Amniotic stem cell (primary cell): Measurements from ENCODE around the gene MCM3AP.
"Not testable (repeated sequence)": the region's sequence is repeated elsewhere in the genome, so short reads cannot be mapped to it uniquely, and the experiment has no call there.

ENCODE experiments used
- DNase-seq: peaks from one replicate; lab custom pipeline; 2025; lab: John Stamatoyannopoulos, UW

Gene MCM3AP

DNA sequence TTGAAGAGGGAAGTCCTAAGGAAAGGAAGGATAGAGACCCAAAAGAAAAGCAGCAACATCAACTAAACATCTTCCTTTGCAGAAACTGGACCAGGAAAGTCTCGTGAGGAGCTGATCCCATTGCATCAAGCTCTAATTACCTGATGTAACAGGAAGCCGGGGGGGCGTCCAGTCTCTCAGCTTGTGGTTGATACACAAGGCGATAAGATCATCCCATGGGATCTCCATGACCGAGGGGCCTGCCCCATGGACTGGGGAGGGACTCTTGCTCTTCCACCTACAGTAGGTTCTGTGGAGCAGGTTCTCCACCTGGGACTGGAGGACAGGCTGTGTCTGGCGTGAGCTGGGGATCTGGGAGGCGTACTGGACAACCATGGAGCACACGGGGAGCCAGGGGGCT is 42.1 kb downstream of the MCM3AP start:
- DNase-seq: no peak

DNA sequence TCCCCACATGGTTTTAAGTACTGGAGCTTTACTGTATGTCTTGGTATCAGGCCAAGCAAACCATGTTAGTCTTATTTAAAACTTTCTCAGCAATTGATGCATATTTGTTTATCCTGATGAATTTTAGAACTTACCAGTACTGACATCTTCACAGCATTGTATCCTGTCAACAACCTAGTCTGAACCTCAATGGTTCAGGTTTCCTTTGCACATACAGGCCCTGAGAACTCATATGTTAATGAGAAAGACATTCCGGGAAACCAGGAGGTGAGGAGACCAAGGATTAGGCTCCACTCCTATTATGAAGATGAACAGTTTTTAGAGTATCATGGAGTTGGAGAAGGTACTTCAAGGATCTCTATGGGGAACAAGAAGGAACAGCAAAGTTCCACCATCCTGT is 43.8 kb downstream of the MCM3AP start:
- DNase-seq: not testable (repeated sequence)

DNA sequence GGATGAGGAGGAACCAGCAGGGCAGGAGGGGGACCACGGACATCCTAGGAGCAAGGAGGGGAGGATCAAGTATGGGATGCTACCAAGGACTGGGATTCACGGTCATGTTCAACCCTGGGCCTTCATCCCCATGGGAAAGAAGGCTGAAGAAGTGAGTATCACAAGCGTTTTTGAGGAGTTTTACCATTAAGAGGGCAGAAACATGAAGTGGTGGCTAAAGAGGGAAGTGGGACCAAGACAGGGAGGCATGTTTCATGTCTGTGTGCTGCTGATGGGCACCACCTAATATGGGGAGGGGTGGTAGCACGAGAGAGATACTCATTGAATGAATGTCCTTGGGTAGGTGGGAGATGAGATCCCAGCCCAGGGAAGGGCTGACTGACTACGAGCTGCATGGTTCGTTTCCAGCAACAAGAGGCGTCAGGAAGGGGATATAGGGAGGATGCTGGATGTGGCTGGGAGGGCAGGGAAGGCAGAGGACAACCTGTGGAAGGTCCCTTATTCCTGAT is 45.5 kb downstream of the MCM3AP start:
- DNase-seq: no peak

DNA sequence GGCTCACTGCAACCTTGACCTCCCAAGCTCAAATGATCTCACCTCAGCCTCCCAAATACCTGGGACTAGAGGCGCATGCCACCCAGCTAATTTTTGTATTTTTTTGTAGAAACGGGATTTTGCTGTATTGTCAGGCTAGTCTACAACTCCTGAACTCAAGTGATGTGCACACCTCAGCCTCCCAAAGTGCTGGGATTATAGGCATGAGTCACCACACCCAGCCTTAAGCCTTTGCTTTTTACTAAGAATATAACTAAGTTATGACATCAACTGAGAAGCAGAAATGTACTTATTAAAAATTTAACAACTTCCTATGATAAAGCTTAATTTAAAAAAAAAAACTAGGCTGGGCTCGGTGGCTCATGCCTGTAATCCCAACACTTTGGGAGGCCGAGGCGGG is 47.9 kb downstream of the MCM3AP start:
- DNase-seq: no peak

DNA sequence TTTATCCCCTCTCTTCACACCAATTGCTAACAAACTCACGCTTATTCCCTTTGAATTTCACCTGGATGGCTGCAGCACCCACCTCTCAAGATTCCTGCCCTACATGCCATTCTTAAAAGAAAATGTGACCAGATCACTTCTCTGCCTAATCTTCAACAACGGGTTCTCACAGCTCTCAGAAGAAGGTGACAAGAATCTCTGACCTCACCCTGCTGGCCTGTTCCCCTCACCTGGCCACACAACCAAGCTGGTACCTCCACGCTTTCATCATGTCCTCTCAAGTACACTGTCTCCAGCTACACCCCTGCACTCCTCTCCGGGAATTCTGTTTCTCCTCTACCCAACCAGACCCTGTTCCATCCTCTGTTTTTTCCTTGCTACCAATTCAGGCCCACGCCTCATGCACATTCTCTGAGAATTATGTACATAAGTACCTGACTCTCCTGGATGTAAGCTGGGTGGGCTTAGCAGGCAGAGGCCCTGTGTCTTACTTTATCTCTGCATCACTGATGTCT is 50.9 kb downstream of the MCM3AP start:
- no peak for DNase-seq

DNA sequence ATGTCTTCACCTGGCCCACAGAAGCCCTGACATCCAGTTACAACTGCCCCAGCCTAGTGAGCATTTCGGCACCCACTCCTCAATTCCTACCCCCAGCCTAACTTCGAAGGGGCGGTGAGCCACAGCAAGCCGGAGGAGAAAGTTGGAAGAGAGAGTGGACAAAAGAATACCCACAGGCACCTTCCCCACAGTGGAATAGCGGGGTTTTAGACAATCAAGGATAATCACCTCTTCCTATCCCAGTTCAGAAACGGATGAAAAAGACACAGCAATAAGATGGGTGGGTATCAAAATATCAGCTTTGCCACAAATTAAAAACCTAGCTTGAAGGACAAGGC is 55.5 kb downstream of the MCM3AP start:
- no peak for DNase-seq

DNA sequence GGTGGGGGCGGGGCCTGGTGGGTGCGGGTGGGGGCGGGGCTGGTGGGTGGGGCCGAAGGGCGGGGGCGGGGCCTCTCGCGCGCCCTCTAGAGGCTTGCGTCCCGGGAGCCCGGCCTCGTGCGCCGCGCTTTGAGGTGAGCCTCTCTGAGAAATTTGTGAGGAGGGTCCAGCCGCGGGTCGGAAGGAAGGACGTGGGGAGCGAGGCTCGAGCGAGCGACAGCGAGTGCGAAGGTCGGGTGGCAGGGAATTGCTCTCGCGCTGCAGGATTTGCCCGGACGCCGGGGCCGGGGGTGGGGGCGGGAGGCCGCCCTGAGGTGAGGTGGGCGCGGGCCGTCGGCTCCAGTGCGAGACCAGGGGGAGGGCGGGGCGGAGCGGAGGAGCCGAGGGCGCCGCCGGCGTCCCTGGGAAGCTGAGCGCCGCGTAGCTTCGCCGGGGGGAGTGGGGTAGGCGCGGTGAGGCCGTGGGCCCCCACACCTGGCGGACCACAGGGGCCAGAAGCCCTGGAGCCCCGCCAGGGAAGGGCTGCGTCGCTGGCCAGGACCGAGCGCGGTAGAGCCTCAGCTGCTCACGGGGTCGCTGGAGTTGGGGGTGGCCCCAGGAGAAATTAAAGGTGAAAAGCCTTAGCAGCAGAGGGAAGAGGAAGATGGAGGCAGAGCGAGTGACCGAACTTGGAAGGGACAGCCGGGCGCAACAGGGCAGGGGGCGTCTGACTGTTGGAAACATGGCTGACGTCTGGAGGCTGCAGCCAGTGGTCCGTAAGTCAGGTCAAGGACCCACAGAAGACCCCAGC is 56.1 kb downstream of the MCM3AP start:
- no peak for DNase-seq

DNA sequence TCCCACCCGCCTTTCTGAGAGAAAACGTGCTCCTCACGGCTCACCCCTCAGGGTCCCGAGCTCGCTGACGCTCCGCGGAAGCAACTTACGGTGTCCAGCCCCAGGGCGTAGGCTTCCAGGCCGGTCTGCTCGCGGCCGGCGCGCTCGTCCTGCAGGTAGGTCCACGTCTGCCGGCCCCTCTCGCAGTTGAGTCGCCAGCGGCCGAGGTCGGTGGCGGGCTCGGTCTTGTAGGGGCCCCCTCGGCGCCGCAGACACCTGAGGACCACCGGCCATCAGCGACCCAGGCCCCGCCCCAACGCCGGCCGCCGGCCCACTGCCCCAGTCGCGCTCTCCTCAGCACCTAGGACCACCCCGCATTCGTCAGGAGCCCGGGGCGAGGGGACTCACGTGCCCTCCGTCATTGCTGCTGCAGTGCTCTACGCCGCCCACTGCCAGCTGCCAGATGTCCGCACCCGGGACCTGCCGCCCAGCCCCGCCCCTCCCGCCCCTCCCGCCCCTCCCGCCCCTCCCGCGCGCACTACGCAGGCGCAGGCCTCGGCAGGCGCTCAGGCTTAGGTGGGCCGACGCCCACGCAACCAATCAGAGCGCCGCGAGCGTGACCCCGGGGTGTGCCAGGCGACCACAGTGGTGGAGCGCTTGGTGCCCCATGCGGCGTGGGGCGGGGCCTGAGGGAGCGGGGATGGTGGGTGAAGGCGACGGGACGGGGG is 56.9 kb downstream of the MCM3AP start, which contains the start of gene LSS:
Gene LSS, minus strand, starts transcription at position 430 of the 707 bp plus-strand sequence. Its CDS starts 29 bp downstream, at position 401.
- peak; percentile 94 for DNase-seq

DNA sequence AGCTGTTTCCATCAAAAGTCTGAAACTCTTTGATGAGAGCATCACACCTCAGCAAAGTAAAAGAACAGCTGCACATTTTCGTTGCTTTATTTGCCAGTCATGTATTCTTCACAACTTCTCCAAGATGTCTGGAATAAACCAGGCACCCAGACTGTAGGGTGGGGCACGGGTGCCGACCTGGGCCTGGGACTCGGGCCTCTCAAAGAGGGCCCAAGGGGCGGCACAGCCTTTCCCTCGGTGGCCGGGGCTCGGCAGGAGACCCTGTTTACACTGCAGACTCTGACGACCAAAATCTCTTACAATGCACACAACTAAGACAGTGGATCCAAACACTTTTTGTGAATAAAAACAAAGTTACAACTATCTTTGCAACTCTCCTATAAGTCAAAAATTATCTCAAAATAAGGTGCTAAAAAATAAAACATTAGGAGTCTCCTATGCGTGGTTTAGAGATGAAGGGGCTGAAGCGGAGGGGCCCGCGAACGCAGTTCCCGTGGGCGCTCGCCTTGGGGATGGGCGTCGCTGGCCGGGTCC is 57.5 kb downstream of the MCM3AP start:
- DNase-seq: no peak

DNA sequence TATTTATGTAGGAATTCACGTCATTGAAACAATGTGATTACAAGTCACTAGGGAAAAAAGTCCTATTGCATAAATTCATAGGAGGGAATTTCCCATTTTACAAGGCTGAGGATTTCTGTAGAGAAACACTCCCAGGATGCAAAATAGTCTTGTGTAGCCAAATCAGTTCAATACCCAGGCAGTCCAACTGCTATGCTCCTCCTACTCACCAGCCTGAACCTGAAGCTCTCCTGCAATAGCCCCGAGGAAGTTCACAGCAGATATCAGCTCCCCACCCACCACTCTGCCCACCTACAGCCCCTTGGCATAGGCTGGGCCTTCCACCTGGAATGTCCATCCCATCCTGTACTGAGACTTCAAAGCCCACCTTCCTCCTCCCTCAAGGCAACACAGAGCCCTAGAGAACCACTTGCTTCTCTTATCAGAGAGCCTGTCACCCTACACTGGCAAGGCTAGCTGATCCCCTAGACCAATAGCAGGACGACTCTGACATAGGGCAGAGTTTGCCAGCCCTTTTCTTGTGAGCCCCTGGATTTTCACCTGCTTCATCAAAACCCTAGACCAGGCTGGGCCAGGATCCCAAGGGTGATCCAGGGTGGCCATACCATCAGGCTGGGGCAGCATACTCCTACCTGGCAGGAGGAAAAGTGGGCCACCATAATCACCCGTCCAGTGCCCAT is 58.4 kb downstream of the MCM3AP start:
- DNase-seq: peak; percentile 9

DNA sequence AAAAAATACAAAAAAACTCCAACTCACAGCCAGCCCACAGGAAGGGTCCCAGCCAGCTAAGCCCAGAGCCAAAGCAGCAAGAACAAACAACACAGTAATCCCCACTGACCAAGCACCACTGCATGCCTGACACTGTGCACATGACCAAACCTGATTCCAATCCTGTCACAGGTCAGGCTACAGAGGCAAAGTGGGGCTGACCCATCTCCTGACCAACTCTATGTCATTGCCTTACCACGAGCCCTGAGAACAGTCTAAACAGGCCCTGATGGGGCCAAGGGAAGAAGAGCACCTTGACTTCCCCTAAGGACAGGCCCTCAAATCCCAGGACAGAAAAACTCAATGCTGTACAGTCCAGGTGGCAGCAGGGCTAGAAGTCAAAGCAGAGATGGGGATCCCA is 59.3 kb downstream of the MCM3AP start:
- no peak for DNase-seq

DNA sequence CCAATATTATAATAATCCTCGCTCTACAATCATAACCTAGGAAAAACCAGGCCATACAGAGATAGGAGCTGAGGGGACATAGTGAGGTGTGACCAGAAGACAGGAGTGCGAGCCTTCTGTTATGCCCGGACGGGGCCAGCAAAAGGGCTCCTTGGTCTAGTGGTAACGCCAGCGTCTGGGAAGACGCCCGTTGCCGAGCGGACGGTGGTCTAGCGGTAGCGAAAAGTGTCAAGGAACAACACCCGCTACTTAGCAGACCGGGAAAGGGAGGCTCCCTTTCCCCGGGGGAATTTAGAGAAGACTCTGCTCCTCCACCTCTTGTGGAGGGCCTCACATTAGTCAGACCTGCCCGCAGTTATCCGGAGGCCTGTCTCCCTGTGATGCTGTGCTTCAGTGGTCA is 61.8 kb downstream of the MCM3AP start:
- not testable (repeated sequence) for DNase-seq

DNA sequence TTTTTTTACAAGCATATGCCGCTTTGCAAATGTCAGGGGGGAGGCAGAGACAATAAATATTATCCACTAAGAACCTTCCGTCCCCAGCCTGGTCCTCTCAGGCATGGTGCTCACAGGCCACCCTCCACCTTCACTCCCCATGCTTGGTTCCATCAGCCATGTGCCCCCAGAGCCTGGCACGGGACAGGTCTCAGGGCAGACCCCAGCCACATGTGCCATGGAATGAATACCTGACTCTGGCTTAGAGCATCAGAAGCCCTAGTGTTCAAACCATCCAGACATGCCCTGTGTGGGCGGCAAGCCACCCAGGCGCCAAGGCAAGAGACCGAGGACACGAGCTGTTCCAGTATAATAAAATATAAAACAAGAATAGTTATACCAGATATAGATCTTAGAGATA is 62.2 kb downstream of the MCM3AP start:
- DNase-seq: no peak

DNA sequence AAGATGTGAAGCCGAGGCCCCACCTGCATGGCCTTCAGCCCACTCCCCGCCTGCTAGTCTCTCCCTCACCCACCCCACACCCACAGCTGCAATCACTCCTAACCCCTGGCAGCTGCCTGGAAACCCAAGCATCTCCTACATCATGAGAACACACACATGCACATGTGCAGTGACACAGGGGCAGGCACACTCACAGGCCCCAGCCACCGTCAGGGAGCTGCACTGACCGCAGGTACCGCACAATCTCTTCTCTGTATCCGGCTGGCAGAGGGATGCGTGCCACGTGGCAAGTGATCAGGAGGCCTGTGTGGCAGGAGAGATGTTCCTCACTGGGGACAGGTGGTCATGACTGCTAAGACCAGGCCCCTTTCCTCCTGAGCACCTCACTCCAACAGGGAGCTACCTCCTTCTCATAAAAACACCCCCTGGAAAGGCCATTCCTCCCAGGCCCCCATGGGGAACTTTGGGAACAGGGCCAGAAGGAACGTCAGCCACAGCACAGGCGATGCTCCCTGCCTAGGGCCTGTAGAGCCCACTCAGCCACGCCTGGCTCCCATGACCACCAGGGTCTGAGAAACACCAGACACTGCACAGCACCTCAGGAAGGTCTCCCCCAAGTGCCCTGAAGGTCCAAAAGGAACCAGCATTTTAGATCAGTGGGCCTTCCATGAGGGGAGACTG is 62.8 kb downstream of the MCM3AP start:
- no peak for DNase-seq

DNA sequence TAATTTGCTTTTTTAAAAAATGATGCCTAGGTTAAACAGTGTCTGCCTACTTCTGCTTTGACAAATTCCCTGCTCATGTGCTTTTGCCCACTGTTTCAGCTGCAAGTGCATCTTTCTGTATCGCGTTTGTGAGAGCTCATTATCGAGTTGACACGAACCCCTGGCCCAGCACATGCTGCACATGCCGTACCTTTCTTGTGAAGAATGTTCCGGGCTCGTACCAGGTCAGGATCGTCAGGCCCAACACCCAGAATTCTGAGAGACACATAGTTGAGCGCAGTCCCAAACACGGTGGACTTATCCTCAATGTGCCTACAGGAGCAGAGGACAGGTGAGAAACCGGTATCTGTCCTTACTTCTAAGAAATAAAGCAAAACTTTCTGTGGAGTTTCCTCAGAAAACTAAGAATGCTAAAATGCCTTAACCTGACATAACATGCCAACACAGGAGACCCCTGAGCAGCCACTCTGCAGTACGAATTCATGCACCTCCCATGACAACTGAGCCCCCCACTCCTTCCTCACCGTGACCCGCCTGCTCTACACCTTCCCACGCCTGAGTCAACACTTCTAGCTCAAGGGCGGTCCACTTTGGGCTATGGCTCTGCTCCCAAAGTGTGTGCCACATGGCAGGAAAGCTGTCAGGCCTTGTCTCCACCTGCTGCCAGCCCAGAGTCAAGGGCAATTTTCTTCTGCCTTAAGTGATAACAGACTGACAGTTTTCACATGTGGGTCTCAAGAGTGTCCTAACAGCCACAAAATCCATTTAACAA is 63.6 kb downstream of the MCM3AP start:
- no peak for DNase-seq

DNA sequence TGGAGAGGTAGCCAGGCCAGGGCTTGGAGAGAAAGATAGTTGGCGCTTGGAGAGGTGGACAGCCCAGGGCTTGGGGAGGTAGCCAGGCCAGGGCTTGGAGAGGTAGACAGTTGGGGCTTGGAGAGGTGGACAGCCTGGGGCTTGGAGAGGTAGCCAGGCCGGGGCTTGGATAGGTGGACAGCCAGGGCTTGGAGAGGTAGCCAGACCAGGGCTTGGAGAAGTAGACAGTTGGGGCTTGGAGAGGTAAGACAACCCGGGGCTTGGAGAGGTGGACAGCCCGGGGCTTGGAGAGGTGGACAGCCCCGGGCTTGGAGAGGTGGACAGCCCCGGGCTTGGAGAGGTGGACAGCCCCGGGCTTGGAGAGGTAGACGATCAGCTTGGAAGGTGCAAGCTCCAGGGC is 64.6 kb downstream of the MCM3AP start:
- no peak for DNase-seq

DNA sequence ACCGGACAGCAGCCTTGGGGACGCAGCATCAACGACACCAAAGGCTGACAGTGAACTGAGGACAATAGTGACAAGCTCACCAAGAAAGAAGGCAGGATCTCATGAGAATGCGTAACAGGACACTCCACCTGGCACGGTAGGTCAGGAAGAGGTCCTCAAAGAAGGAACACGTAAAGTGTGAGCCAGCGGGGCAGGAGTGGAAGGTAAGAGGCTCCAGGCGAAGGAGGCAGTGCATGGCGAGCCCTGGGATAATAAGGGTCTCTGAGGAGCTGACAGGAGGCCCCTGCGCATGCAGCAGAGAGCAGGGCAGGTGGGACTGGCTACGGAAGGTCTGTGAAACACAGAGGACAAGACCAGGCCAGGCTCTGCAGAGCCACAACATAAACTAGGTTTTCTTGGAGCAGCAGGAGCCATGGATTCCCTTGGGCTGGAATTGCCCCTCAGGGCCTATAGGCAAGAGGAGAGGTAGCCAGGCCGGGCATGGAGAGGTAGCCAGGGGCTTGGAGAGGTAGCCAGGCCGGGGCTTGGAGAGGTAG is 65.1 kb downstream of the MCM3AP start:
- DNase-seq: no peak

DNA sequence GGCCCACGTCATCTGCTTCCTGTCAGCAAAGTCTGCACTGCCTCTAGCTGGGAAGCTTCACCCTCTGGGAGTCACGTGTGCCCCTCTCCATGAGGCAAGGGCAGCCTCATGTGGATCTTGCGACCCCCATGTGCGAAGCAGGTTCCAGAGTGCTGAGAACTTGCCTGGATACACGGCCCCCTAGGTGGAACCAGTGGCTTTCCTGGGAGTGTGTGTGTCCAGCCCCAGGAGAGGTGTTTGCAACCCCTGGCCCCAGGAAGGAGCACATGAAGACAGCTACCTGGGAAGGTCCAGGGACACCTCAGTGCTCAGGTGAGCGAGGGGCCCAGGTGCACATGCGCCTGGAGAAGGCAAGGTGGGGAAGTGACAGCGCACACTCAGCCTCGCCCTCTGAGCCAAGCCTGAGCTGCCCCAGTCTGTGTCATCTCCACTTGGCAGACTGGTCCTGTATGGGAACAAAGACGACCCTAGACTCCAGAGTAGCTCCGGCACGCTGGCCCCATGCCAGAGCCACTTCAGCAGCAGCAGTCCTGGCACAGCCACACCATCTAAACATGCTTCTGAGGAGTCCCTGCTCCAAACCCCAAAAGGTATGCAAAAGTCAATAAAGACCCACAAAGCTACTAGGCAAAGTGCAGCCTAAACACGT is 65.7 kb downstream of the MCM3AP start:
- DNase-seq: no peak

DNA sequence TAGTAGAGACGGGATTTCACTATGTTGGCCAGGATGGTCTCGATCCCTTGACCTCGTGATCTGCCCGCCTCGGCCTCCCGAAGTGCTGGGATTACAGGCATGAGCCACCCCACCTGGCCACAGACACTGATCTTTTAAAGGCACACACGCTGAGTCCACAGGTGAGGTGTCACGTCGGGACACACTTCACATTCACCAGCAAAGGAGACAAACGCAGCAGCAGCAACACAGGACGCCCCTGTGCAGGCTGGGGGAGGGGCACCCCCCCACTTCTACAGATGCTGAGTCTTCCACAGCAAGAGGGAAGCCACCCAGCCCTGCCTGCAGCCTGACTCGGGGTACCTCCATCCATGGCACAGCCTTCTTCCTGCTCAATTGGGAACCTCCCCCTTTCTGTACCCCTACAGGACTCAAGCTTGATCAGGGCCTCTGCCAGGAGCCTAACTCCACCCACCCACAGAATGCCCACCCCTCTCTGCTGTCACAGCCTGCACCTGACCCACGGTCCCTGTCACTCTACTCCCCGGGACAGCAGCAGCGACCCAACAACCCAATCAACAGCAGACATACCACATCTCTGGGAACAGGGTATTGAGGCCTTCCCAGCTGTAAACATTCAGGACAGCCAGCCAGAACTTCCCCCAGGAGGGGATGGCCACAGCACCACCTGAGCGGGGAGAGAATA is 66.4 kb downstream of the MCM3AP start:
- no peak for DNase-seq
